ENCODE data around the gene CBLC.

DNA sequence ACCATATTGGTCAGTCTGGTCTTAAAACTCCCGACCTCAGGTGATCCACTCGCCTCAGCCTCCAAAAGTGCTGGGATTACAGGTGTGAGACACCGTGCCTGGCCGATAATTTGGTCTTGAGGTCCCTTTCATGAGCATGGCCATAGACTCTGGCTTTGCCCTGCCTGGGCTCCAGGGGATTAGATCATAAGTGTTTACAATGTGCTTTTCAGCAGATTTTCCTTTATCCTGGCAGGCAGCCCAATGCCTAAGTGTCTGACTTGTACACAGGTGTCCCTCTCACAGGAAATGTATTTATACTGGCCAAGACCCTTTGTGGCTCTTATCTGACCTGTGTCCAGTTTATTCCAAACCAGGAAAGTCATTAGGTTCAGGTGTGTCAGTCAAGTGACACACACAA lies 47.1 kb downstream of the CBLC start:
- no peak for TF ChIP-seq POLR2A (IDR thresholded peaks at IDR 0.05)
- TF ChIP-seq, protein P1, sequence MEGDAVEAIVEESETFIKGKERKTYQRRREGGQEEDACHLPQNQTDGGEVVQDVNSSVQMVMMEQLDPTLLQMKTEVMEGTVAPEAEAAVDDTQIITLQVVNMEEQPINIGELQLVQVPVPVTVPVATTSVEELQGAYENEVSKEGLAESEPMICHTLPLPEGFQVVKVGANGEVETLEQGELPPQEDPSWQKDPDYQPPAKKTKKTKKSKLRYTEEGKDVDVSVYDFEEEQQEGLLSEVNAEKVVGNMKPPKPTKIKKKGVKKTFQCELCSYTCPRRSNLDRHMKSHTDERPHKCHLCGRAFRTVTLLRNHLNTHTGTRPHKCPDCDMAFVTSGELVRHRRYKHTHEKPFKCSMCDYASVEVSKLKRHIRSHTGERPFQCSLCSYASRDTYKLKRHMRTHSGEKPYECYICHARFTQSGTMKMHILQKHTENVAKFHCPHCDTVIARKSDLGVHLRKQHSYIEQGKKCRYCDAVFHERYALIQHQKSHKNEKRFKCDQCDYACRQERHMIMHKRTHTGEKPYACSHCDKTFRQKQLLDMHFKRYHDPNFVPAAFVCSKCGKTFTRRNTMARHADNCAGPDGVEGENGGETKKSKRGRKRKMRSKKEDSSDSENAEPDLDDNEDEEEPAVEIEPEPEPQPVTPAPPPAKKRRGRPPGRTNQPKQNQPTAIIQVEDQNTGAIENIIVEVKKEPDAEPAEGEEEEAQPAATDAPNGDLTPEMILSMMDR (IDR thresholded peaks at IDR 0.05 in 4 of 5, conservative IDR thresholded peaks at IDR 0.05 in 1 of 5): no peak

Measured in gastrocnemius medialis (tissue), 4 donors.